Transverse colon (tissue), 4 donors: Measurements from ENCODE around the gene TRUB2. TPM values are rescaled to one million over a fixed set of nuclear protein-coding genes. Genes with fewer than 3 reads are reported as not detected.

ENCODE experiments used
- DNase-seq: peaks from one replicate; pipeline ENCODE4 v3.0.0-alpha.2; 2019
- H3K27ac ChIP-seq, 4 donors: fragments of 200-600 bp; sonication (generic); 2 replicates each; pipeline ENCODE4 v1.5.1; 2016 to 2018; ENCODE audit warnings: inconsistent platforms in 4 of 4
- H3K27me3 ChIP-seq: fragments of 200-600 bp; sonication (generic); 2 replicates; pipeline ENCODE4 v1.5.1; 2017; ENCODE audit warnings: inconsistent platforms
- H3K36me3 ChIP-seq, 4 donors: fragments of 200-600 bp; sonication (generic); 2 replicates each; pipeline ENCODE4 v1.5.1; 2017 to 2019; ENCODE audit warnings: inconsistent platforms in 4 of 4
- H3K4me1 ChIP-seq, 4 donors: fragments of 200-600 bp; sonication (generic); 2 replicates each; pipeline ENCODE4 v1.5.1; 2017 to 2020; ENCODE audit warnings: inconsistent platforms in 4 of 4
- H3K4me3 ChIP-seq, 4 donors: fragments of 200-600 bp; sonication (generic); 1 replicate in 1 of 4; 2 replicates in 3 of 4; pipeline versions ENCODE4 v1.5.1 to v1.6.1; 2017 to 2019; ENCODE audit warnings: inconsistent platforms in 4 of 4
- H3K9me3 ChIP-seq, 2 donors: fragments of 200-600 bp; sonication (generic); 2 replicates each; pipeline ENCODE4 v1.5.1; 2017 to 2019; ENCODE audit warnings: inconsistent platforms in 2 of 2
- CTCF ChIP-seq, 5 experiments: fragments of 200-600 bp in 3 of 5; fragments of 450-650 bp in 2 of 5; sonication (generic) in 3 of 5; IDR thresholded peaks; 1 replicate in 2 of 5; 2 replicates in 3 of 5; pipeline ENCODE4 v1.5.1; 2016 to 2017; ENCODE audit warnings: antibody characterized with exemption in 5 of 5, inconsistent platforms in 3 of 5, mild to moderate bottlenecking in 2 of 5, moderate library complexity in 1 of 5
- EP300 ChIP-seq: sonication (generic); formaldehyde crosslinking; IDR thresholded peaks from one replicate; pipeline ENCODE4 v1.6.1; 2017; ENCODE audit warnings: antibody characterized with exemption, low read depth
- POLR2A ChIP-seq: fragments of 450-650 bp; IDR thresholded peaks from one replicate; pipeline ENCODE4 v1.6.1; 2016; ENCODE audit warnings: antibody characterized with exemption, mild to moderate bottlenecking, moderate library complexity
- POLR2AphosphoS5 ChIP-seq, 3 donors: sonication (generic); formaldehyde crosslinking; IDR thresholded peaks; one replicate each; pipeline ENCODE4 v1.6.1; 2016; ENCODE audit warnings: antibody characterized with exemption in 3 of 3
- WGBS, 2 donors: methylation state at CpG; one replicate each; pipeline ENCODE4 v1.1.5; 2018; ENCODE audit warnings: low coverage in 1 of 2; 5-methylcytosine and 5-hydroxymethylcytosine counted together
- in situ Hi-C, 4 donors: fragments of 200-750 bp; cut with MboI; loops; one replicate each; pipeline versions ENCODE4 v1.15.0 to v1.15.1; 2017; ENCODE audit warnings: low sequenced_read_pairs in 3 of 4, low pct_ligation_motif_present in 1 of 4, low pct_unique_long_range_greater_than_20kb in 1 of 4
- intact Hi-C: fragments of 100-400 bp; cut with DNase I; formaldehyde crosslinking; loops from one replicate; pipeline ENCODE4 v1.15.1; 2023; ENCODE audit warnings: low total_unique reads
- total RNA-seq, 4 donors: library from RNA; depleted of rRNA; stranded (reverse); fragments of >200 nt; gene quantifications; one replicate each; pipeline ENCODE4 v1.1.0, GENCODE V29; 2016

TRUB2 gene
- total RNA-seq, 4 donors from 2014 or later, result 6.0 to 47.0 (median 12.5) TPM

- peak overlapping the region in 2 of 4 donors; percentile 91 to 92 for H3K27ac ChIP-seq
- in situ Hi-C loops, result no loop called here
Measured at GRCh38 chr9:128321343-128321742, 904 bp downstream of the TRUB2 start.

GRCh38 chr9:128317629-128318028 lies 4.6 kb downstream of the TRUB2 start:
- WGBS, 2 donors, result 70 to 90% methylated on average over 2 of the region's 2 CpGs
- Histone ChIP-seq H3K27me3 (no peaks in the 10 kb centered on the region), H3K9me3 (no peaks in the 10 kb centered on the region), H3K36me3 (peaks cover 0 to 11% (median 4%) of the 10 kb centered on the region in 4 donors), H3K27ac (no peak overlapping the region), H3K4me3 (no peak overlapping the region), H3K4me1 (peaks cover 5 to 9% (median 8%) of the 10 kb centered on the region in 4 donors)
- intact Hi-C loops, result no loop called here
- in situ Hi-C loops, result no loop called here
- no peak for DNase-seq
- TF ChIP-seq POLR2A, result no peak
- TF ChIP-seq EP300, result no peak
- TF ChIP-seq CTCF (IDR thresholded peaks at IDR 0.05), result no peak
- no peak for TF ChIP-seq POLR2AphosphoS5 (IDR thresholded peaks at IDR 0.05)

More at GRCh38 chr9:128321343-128321742, 904 bp downstream of the TRUB2 start:
- DNase-seq, result no peak
- intact Hi-C loops, result no loop called here
- Histone ChIP-seq H3K9me3 (no peaks in the 10 kb centered on the region), H3K4me1 (peaks cover 16 to 23% (median 21%) of the 10 kb centered on the region in 4 donors), H3K36me3 (peaks cover 0 to 16% (median 3%) of the 10 kb centered on the region in 4 donors), H3K27me3 (no peaks in the 10 kb centered on the region), H3K4me3 (peak overlapping the region in 2 of 4 donors; percentile 79 to 98)
- no peak for TF ChIP-seq POLR2A
- TF ChIP-seq POLR2AphosphoS5 (IDR thresholded peaks at IDR 0.05), result no peak
- no peak for TF ChIP-seq CTCF (IDR thresholded peaks at IDR 0.05)
- no peak for TF ChIP-seq EP300
- WGBS, 2 donors, result 60 to 82% methylated on average over 1 to 7 of the region's 7 CpGs

GRCh38 chr9:128316421-128316820 lies 5.8 kb downstream of the TRUB2 start:
- no peak for DNase-seq
- H3K4me3 ChIP-seq, result no peak overlapping the region
- peaks cover 2 to 4% (median 3%) of the 10 kb centered on the region in 4 donors for H3K4me1 ChIP-seq
- no peak overlapping the region for H3K27ac ChIP-seq
- 71% methylated on average over 7 of the region's 9 CpGs; no CpG with 5 or more reads in 1 of the 2 donors for WGBS, 2 donors
- intact Hi-C loops, result no loop called here
- in situ Hi-C loops, result no loop called here
- H3K36me3 ChIP-seq, result peaks cover 0 to 13% (median 4%) of the 10 kb centered on the region in 4 donors
- H3K9me3 ChIP-seq, result no peaks in the 10 kb centered on the region
- H3K27me3 ChIP-seq, result no peaks in the 10 kb centered on the region
- no peak for TF ChIP-seq EP300
- no peak for TF ChIP-seq POLR2A
- no peak for TF ChIP-seq POLR2AphosphoS5 (IDR thresholded peaks at IDR 0.05)
- TF ChIP-seq CTCF (IDR thresholded peaks at IDR 0.05), result no peak

- Histone ChIP-seq H3K27me3 (no peaks in the 10 kb centered on the region), H3K27ac (no peak overlapping the region), H3K9me3 (no peaks in the 10 kb centered on the region), H3K4me3 (no peak overlapping the region), H3K36me3 (peaks cover 0 to 29% (median 9%) of the 10 kb centered on the region in 4 donors), H3K4me1 (no peaks in the 10 kb centered on the region)
- TF ChIP-seq EP300 (no peak), POLR2A (no peak), CTCF (IDR thresholded peaks at IDR 0.05) (no peak), POLR2AphosphoS5 (IDR thresholded peaks at IDR 0.05) (no peak)
- DNase-seq, result no peak
- intact Hi-C loops, result no loop called here
- in situ Hi-C loops, result no loop called here
- 96 to 100% methylated on average over 1 to 4 of the region's 4 CpGs for WGBS, 2 donors
Measured at GRCh38 chr9:128314697-128315096, 7.5 kb downstream of the TRUB2 start.
